Mucosa of gallbladder (tissue), 1 donor: ENCODE data around the gene NYAP1. TPM values are rescaled to one million over a fixed set of nuclear protein-coding genes. Genes with fewer than 3 reads are reported as not detected.
A peak's percentile ranks its signal among the peaks of the same experiment; 100 is the strongest.
"Not testable (repeated sequence)": the region's sequence is repeated elsewhere in the genome, so short reads cannot be mapped to it uniquely, and the experiment has no call there.

ENCODE experiments used
- DNase-seq: peaks from one replicate; pipeline ENCODE4 v3.0.0-alpha.2; 2020; ENCODE audit warnings: low spot score
- total RNA-seq: library from RNA; stranded (reverse); gene quantifications from one replicate; pipeline ENCODE4 v1.2.1, GENCODE V29; 2021
- donor health status: DM: no; HTN: no; CAD: no.

NYAP1 gene
- total RNA-seq, 1 donor from 2014 or later: 1.2 TPM

GRCh38 chr7:100510437-100511239 is 26.9 kb downstream of the NYAP1 start:
- no peak for DNase-seq

- no peak for DNase-seq
Observed at GRCh38 chr7:100513212-100513810, 29.6 kb downstream of the NYAP1 start.

- DNase-seq: no peak
Observed at GRCh38 chr7:100515072-100515532, 31.4 kb downstream of the NYAP1 start.

- peak; percentile 48 for DNase-seq
Observed at GRCh38 chr7:100516135-100516812, 32.5 kb downstream of the NYAP1 start.

GRCh38 chr7:100517305-100517704 is 33.6 kb downstream of the NYAP1 start:
- no peak for DNase-seq

GRCh38 chr7:100519580-100519979 is 35.9 kb downstream of the NYAP1 start:
- no peak for DNase-seq

GRCh38 chr7:100520138-100520537 is 36.4 kb downstream of the NYAP1 start:
- no peak for DNase-seq

GRCh38 chr7:100521076-100521475 is 37.3 kb downstream of the NYAP1 start:
- no peak for DNase-seq

- DNase-seq: not testable (repeated sequence)
Observed at GRCh38 chr7:100521909-100522593, 38.3 kb downstream of the NYAP1 start.

- not testable (repeated sequence) for DNase-seq
Observed at GRCh38 chr7:100523192-100523591, 39.5 kb downstream of the NYAP1 start.

GRCh38 chr7:100528108-100528866 is 44.6 kb downstream of the NYAP1 start:
- not testable (repeated sequence) for DNase-seq

- DNase-seq: no peak
Observed at GRCh38 chr7:100532165-100533022, 48.7 kb downstream of the NYAP1 start.

- DNase-seq: not testable (repeated sequence)
Observed at GRCh38 chr7:100535982-100536381, 52.3 kb downstream of the NYAP1 start.

GRCh38 chr7:100536695-100537094 is 53.0 kb downstream of the NYAP1 start:
- DNase-seq: not testable (repeated sequence)

GRCh38 chr7:100538348-100538653 is 54.6 kb downstream of the NYAP1 start:
- DNase-seq: no peak

- peak; percentile 100 for DNase-seq
Observed at GRCh38 chr7:100538654-100539435, 55.1 kb downstream of the NYAP1 start, which contains the start of gene AGFG2. TSS of gene AGFG2 (plus strand) at chr7:100539203. CDS start at chr7:100539347, 144 bp downstream.

- no peak for DNase-seq
Observed at GRCh38 chr7:100539436-100540006, 55.8 kb downstream of the NYAP1 start.

GRCh38 chr7:100540073-100540723 is 56.5 kb downstream of the NYAP1 start:
- DNase-seq: peak; percentile 86

- DNase-seq: not testable (repeated sequence)
Observed at GRCh38 chr7:100541309-100541708, 57.6 kb downstream of the NYAP1 start.
